ENCODE measurements around the gene AK8.

Gene AK8

GRCh38 chr9:132801659-132802058, 76.4 kb downstream of the AK8 start:
- no peak overlapping the region for H2AFZ ChIP-seq (ENCODE audit: low read length)

GRCh38 chr9:132800038-132800648, 77.9 kb downstream of the AK8 start:
- Histone ChIP-seq H3K4me1 (ENCODE audit: insufficient read depth, low read length, severe bottlenecking) (no peaks in the 10 kb centered on the region), H2AFZ (ENCODE audit: low read length) (no peak overlapping the region), H3K9ac (ENCODE audit: low read length) (no peak overlapping the region), H3K9me2 (ENCODE audit: low read depth, low read length) (no peaks in the 10 kb centered on the region), H3K36me3 (ENCODE audit: insufficient read depth, low read length) (no peaks in the 10 kb centered on the region), H3K27me3 (ENCODE audit: insufficient read depth, low read length) (no peaks in the 10 kb centered on the region), H4K20me1 (ENCODE audit: insufficient read depth, low read length) (no peaks in the 10 kb centered on the region), H3K79me2 (ENCODE audit: insufficient read depth, low read length) (no peaks in the 10 kb centered on the region), H3K4me2 (ENCODE audit: low read length) (no peak overlapping the region), H3K9me3 (ENCODE audit: low read length) (no peaks in the 10 kb centered on the region), H3K4me3 (ENCODE audit: low read depth, low read length, poor library complexity, severe bottlenecking) (no peak overlapping the region), H3K27ac (ENCODE audit: low read depth, low read length, poor library complexity, severe bottlenecking) (no peak overlapping the region), H3F3A (ENCODE audit: insufficient read depth, low read length) (no peaks in the 10 kb centered on the region)
- TF ChIP-seq CTCF (IDR thresholded peaks at IDR 0.05; ENCODE audit: low read length) (peak; percentile 87), EZH2 (IDR thresholded peaks at IDR 0.05; ENCODE audit: borderline replicate concordance, low read length) (no peak)

More at GRCh38 chr9:132801659-132802058, 76.4 kb downstream of the AK8 start:
- H3K4me2 ChIP-seq (ENCODE audit: low read length): no peak overlapping the region
- H3F3A ChIP-seq (ENCODE audit: insufficient read depth, low read length): no peaks in the 10 kb centered on the region
- H4K20me1 ChIP-seq (ENCODE audit: insufficient read depth, low read length): no peaks in the 10 kb centered on the region
- no peaks in the 10 kb centered on the region for H3K9me3 ChIP-seq (ENCODE audit: low read length)
- H3K9me2 ChIP-seq (ENCODE audit: low read depth, low read length): no peaks in the 10 kb centered on the region
- no peak overlapping the region for H3K9ac ChIP-seq (ENCODE audit: low read length)
- no peak overlapping the region for H3K27ac ChIP-seq (ENCODE audit: low read depth, low read length, poor library complexity, severe bottlenecking)
- H3K79me2 ChIP-seq (ENCODE audit: insufficient read depth, low read length): no peaks in the 10 kb centered on the region
- no peaks in the 10 kb centered on the region for H3K4me1 ChIP-seq (ENCODE audit: insufficient read depth, low read length, severe bottlenecking)
- no peaks in the 10 kb centered on the region for H3K27me3 ChIP-seq (ENCODE audit: insufficient read depth, low read length)
- H3K36me3 ChIP-seq (ENCODE audit: insufficient read depth, low read length): no peaks in the 10 kb centered on the region
- no peak overlapping the region for H3K4me3 ChIP-seq (ENCODE audit: low read depth, low read length, poor library complexity, severe bottlenecking)
- no peak for TF ChIP-seq EZH2 (IDR thresholded peaks at IDR 0.05; ENCODE audit: borderline replicate concordance, low read length)
- TF ChIP-seq CTCF (IDR thresholded peaks at IDR 0.05; ENCODE audit: low read length): no peak

- Histone ChIP-seq H3K36me3 (ENCODE audit: insufficient read depth, low read length) (no peaks in the 10 kb centered on the region), H3F3A (ENCODE audit: insufficient read depth, low read length) (no peaks in the 10 kb centered on the region), H3K4me3 (ENCODE audit: low read depth, low read length, poor library complexity, severe bottlenecking) (no peak overlapping the region), H3K4me1 (ENCODE audit: insufficient read depth, low read length, severe bottlenecking) (no peaks in the 10 kb centered on the region), H3K79me2 (ENCODE audit: insufficient read depth, low read length) (no peaks in the 10 kb centered on the region), H3K27me3 (ENCODE audit: insufficient read depth, low read length) (no peaks in the 10 kb centered on the region), H3K9me3 (ENCODE audit: low read length) (no peaks in the 10 kb centered on the region), H3K9me2 (ENCODE audit: low read depth, low read length) (no peaks in the 10 kb centered on the region), H4K20me1 (ENCODE audit: insufficient read depth, low read length) (no peaks in the 10 kb centered on the region), H3K4me2 (ENCODE audit: low read length) (no peak overlapping the region), H2AFZ (ENCODE audit: low read length) (no peak overlapping the region), H3K27ac (ENCODE audit: low read depth, low read length, poor library complexity, severe bottlenecking) (no peak overlapping the region), H3K9ac (ENCODE audit: low read length) (no peak overlapping the region)
- TF ChIP-seq EZH2 (IDR thresholded peaks at IDR 0.05; ENCODE audit: borderline replicate concordance, low read length) (no peak), CTCF (IDR thresholded peaks at IDR 0.05; ENCODE audit: low read length) (no peak)
Measured at GRCh38 chr9:132798817-132799790, 79.0 kb downstream of the AK8 start.

All from OCI-LY1 (cell line).